HG02798 (cell line): ENCODE results near the gene FAM177B.

Experiments used
- ATAC-seq: cut with Tn5 transposase; IDR thresholded peaks from one replicate; pipeline ENCODE4 v1.9.1; 2021; ENCODE audit warnings: mild to moderate bottlenecking; ENCODE audit not compliant: unreplicated experiment, poor library complexity

Gene FAM177B

DNA sequence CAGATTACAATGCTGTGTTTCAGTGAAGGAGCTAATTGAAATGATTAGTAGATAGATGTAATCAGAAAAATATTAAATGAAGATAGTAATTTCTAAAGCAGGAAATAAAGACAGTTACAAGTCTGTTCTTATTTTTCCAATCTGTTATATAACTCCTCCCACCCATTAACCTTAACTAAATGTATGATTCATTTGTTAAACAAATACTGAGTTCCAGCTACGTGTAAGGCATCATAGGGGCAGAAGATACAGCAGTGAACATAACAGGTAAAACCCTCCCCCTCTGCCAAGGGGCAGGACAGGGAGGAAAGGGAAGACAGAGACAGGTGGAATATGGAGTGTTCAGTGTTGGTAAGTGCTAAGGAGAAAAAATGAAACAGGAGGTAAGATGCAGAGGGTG lies at the start of gene FAM177B:
FAM177B (plus strand) TSS at position 231 of the 400 bp plus-strand sequence. CDS start 9,344 bp downstream, outside the sequence.
- no peak for ATAC-seq

DNA sequence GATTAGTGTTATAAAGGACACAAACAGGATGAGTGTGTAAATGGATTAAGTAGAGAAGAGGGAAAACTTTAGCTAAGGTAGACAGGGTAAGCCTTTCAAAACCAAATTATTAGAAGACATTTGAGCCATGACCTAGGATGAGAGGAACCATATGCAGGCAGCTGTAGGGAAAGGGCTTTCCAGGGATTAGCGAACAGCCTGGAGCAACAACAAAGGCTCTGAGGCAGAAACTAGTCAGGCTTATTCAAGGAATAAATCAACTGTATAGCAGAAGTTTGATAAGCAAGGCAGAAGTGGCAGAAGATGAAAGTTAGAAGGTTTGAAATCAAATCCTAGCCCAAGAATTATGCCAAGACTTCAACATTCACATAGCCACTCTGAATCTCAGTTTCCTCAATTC lies 46.0 kb upstream of the FAM177B start:
- ATAC-seq = no peak

DNA sequence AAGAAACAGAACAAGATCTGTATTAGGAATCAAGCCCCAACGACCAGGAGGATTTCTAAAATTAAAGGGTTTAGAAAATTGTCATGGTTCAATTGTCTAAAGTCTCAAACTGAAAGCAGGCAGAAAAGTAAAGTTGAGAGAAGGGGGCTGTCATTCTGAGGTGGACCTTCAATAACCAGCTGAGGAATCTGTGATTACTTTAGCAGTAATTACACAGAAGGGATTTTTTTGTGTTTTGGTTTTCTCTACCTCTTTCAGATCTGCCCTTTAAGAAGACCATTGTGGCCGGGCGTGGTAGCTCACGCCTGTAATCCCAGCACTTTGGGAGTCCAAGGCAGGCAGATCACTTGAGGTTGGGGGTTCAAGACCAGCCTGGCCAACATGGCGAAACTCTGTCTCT lies 42.1 kb upstream of the FAM177B start:
- ATAC-seq = no peak

DNA sequence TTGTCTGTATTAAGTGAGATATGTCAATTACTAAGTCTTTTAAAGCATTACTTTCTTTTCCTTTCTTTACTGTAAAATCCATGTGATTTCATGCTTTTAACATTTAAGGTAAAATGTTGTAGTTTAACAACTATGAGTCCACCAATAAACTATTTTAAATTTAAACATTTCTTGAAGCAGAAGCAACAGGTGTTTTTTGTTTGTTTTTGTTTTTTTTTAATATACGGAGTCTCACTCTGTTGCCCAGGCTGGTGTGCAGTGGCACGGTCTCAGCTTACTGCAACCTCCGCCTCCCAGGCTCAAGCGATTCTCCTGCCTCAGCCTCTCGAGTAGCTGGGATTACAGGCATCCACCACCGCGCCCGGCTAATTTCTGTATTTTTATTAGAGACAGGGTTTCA lies 40.3 kb upstream of the FAM177B start:
- ATAC-seq = no peak

DNA sequence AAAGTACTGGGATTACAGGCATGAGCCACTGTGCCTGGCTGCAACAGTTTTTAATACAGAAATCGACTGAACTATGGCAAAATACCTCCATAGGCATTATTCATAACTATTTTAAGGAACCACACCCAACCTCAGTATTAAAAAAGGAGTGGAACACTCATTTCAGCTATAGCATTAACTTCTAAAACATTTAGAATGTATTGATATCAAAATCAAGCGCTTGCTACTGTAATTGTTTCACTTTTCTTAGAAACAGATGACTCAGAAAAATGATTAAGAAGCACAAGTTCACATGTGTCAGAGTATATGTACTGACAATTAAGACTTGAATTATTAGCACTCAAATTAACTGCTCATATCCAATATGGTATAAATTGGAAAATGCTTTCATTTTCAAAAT lies 39.8 kb upstream of the FAM177B start:
- no peak for ATAC-seq

DNA sequence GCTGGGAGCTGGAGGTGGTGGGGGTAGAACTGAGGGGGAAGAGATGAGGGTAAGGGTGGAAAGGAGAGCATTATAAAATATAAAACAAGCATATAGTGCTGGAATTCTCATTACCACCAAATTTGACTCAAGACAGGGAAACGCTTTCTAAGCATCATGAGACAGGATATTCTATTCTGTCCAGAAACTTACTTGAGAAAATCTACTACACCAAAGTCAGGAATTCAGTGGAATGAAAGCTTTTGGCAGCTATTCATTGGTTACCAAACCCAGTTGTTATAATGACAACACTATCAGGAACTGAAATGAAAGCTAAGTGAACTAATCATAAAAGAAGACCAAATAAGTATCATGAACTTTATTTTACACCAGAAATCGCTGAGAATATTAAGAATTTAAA lies 39.2 kb upstream of the FAM177B start:
- ATAC-seq = no peak

DNA sequence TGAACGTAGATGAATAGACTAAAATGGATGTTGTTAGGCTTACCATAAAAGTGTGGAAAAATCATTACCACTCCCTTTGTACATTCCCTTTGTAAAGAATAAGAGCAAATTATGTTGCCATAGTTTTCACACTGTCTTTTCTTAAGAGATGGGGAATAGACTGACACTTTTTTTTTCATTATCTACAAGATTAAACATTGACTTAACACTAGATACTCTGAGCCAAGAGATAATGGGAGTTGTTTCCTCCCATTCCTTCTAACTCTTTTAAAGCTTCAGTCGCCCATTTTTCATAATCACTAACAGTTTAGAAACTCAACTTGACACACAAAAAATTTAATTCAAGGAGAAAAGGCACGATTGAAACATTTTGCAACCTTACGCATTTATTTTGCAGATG lies 34.8 kb upstream of the FAM177B start:
- no peak for ATAC-seq

DNA sequence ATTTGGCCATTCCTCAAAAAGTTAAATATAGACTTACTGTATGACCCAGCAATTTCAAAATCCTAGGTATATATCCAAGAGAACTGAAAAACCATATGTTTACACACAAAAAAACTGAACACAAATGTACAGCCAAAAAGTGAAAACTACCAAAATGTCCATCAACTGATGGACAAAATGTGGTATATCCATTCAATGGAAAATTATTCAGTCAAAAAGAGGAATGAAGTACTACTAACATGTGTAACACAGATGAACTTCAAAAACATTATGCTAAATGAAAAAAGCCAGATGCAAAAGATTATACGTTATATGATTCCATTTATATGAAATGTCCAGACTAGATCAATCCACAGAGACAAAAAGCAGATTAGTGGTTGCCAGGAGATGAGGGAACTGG lies 32.7 kb upstream of the FAM177B start:
- no peak for ATAC-seq

DNA sequence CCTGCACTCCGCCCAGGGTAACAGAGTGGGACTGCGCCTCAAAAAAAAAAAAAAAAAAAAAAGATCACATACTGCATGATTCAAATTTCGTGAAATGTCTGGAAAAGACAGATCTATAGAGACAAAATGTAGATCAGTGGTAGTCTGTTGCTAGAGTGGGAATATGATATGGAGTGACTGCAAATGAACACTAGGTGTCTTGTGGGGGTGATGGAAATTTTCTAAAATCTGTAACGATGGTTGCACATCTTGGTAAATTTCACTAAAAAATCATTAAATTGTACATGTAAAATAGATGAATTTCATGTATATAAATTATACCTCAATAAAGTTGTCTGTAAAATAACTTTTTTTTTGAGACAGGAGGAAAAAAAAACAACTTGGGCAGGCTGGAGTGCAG lies 30.2 kb upstream of the FAM177B start:
- no peak for ATAC-seq

DNA sequence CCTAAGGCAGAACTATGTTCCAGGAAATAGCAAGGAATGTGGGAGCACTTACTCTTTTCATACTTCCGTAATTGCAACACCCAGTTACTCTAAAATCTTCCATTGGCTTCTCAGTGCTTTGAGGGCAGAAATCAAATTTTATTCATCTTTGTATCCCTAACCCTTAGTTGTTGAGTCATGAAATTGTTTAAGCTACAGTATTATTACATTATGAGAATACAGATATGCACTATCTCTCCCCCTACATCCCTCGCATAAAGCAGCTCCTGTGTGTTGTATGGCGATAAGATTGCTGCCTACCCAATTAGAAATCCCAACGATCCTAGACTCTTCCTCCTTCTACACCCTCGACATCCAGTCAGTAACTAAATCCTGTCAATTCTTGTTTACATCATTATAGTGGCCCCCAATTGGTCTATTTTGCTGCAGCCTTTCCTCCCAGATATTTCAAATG lies 27.3 kb upstream of the FAM177B start:
- no peak for ATAC-seq

DNA sequence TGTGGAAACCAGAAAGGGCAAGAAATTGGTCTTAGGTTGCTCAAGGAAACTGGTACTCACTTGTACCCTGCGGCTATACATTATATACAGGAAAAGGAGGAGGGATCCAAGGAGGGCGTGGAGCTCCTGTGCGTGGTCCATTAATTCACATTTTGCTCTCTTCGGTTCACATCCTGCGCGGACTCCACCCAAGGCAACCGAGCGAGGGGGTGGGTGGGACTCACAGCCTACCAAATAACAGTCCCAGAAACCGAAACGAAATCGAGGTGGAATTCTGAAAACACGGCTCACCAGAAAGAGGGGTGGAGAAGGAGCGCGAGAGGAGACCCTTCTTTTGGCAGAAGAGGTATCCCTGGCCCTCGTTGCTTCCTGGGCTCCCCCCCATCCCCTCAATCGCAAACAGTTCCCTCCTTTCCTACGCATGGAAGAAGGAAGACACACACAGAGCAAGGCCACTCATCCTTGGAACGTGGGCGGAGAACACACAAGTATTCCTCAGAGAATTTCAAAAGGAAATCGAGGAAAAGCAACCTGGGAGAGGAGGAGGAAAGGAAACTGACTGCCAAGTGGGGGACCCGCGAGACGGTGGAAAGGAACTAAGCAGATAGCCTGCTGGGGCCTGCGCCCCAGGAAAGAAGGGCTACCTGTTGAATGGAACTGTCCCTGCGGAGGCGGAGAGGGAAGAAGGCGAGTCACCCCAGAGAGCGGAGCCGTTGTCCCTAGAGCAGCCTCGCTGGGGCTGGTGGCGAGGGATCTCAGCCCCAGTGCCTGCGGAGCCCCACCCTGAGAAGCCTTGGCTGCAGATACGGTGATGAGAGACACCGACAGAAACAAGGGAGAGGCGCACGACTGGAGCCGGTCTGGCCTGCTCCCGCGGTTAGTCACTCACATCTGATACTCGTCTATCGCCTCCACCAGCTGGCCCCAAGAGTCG lies 25.4 kb upstream of the FAM177B start:
- peak; percentile 35 for ATAC-seq

DNA sequence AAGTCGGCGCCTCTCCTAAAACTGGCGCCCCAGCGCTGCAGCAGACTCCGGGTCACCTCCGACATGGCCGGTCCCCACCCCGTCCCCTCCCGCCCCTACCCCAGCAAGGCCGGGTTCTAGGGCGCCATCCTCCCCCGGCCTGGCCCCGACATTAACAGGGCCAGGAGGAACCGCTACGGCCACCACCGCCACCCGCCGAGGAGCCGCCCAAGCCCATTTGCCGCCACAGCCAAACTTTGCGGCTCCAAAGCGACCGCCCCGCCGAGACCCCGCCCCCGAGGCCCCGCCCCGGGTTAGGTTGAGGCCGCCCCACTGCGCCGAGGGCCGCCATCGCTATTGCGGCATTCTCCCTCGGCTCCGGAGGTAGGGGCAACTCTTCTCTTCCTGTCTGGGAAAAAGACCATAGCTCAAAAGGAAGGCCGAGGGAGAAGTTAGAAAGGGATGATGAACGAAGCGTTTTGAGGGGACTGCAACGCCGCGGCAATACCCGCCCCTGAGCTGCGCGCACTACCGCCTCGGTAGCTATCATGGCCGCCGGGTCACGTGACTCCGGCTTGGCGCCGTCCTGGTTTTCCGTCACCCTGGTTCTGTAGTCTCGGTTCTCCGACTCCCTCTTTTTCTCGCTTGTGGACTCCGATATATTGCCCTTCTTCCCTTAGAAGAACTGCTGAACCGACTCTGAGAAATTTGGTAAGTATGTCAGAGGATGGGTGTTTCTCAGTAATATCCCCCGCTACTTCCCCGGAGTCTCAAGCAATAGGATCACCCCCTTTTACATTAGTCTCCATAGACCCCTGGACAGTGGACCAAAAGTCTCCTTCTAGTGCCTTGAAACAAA lies 24.5 kb upstream of the FAM177B start, which contains the start of the genes AIDA and BROX:
AIDA (minus strand) TSS at position 239 of the 838 bp plus-strand sequence; CDS start at position 65, 174 bp downstream.
BROX (plus strand) TSS at position 312 of the 838 bp plus-strand sequence. CDS start 3,136 bp downstream, outside the sequence.
- peak; percentile 85 for ATAC-seq

DNA sequence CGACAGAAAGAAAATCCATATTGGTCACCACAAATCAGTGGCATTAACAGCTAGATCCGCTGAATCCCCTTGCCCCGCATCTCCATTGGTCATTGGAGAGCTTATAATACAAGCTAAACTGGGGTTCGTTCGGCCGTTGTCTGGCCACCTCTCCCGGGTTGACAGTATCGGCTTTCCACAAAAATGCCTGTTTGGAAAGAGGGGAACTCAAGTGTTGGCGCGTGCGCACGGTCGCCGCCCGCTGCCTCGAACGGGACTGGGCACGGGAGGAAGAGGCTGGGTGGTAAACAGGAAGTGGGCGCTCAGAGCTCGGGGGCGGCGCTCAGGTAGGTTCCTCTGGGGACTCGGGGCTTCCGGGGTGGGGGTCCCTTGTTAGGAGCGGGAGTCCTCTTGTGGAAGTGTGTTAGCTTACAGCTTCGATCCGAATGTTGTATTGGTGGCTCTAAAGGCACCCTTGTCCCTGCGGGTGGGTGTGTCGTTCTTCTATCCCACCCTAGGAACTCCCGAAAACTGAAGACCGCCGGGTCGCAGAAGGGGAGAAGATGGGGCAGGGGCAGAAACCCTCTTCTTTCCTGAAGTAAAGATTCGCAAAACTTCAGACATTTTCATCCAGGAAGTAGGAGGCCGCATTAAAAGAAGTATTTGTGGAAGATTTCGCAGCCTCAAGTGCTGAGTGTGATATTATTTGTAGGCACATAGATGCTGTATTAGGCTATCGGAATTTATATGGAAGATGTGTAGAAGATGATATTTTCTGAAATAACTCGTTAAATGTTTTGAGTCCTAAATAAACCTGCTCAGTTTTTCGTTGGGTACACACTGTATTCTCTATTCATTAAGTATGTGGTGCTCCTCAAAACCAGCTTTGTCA lies 23.7 kb upstream of the FAM177B start:
- peak; percentile 78 for ATAC-seq

DNA sequence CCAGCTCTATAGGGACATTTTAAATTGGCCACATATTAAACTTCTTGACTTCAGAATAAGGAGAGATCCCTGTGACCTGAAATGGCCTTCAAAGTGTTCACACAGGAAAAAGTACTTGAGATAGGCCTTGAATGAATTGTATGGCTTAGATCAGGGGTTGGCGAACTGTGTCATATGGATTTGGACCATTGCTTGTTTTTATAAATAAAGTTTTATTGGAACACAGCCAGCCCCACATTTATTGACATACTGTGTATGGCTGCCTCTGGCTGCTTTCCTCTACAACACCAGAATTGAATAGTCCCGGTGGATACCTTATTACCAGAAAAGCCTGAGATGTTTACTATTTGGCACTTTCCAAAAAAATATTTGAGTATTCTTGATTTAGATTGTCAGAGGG lies 20.6 kb upstream of the FAM177B start:
- no peak for ATAC-seq

DNA sequence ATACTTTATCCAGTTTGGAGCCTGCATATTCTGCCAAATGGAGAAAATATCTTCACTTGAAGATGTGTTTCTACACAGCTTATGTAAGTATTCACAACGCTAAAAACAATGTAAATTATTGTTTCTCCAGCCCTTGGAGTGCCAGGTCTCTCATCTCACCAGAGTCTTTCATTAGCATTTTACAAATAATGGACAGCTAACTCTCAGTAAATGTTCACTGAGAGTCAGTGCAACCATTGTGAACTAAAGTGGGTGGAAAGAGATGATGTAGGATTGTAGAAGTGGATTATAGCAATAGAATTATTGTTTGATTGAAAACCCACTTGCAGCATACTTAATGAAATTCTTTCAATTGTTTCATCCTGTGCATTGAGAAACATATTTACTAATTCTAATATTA lies 8.3 kb upstream of the FAM177B start:
- no peak for ATAC-seq

DNA sequence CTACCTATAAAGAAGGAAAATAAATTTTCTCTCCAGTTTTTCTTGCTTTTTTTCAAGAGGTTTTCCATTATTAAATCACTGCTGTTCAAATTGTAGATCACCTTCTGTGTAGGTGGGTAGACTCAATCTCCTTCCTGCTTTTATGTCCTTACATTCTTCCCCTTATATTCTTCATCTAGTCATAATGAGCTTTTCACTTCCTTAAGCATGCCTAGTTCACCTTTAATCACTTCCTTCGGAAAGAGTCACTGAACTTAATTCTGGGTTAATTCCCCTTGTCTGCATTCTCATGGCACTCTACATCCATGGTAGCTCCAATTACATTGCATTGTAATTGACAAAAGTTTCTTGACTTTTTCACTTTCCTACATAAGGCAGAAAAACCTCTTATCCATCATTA lies 6.1 kb upstream of the FAM177B start:
- no peak for ATAC-seq

DNA sequence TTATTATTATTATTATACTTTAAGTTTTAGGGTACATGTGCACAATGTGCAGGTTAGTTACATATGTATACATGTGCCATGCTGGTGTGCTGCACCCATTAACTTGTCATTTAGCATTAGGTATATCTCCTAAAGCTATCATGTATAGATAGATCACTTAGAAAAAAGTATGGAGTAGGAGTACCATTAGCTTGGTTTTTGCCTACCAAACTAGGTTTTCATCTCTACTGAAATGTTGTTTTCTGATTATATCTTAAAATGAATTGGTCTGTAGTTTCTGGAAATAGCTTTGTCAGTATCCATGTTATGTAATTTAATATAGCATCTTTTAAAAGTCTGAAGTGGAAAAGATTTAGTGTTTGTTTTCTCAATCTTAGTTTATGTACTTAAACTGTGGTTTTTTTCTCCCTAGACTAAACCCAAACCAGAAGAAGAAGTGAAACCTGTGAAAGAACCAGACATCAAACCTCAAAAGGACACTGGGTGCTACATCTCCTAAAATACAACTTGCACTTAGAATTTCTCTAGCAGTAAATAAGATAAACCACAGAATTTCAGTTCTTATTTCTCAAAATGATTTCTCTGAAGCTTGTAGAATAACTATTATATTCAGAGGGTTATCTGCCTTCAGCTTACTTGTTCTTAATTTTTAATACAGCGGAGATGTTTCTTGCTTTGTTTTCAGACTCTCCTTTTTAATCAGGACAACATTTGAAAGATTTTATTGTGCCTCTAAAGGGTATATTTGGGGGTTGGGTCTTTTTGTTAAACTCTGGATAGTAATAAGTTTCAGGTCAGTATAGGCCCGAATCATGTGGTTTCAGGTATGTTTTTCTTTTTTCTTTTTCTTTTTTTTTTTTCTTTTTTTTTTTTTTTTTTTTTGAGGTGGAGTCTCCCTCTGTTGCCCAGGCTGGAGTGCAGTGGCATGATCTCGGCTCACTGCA lies 4.5 kb upstream of the FAM177B start:
- ATAC-seq = peak; percentile 99

DNA sequence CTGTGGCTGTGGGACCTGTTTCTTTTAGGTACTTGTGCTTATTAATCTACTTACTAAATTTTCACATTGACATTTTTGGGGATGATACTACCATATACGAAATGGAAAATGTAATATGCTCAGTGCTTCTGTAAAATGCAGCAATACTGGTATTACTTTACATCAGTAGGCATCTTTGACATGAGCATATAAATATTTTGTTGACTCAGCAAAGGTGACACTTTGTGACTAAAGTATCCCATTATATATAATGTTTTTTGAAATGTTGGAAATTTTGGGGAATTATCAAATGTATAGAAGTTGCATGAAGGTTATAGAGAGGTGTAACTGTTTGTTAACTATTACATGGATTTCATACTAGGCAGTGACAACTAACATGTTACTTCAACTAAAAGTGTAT lies 2.3 kb upstream of the FAM177B start:
- ATAC-seq = no peak

DNA sequence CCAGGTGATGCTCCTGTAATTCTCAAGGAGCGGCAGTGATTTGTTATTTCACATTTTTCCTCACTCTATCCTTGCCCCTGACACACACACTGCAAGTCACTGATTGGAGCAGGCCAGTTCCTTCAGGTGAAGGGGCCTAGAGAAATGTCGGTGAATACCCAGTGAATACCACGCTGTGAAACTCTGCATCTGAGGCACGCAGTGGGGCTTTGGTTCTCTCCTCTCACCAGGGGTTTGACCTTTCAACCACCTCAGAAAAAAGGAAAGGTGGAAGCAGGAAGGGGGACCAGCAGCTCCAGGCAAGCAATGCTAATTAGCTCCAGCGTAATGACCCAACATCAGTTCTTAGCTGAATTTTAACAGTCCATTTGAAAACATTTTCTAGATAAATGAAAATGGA lies 532 bp upstream of the FAM177B start:
- no peak for ATAC-seq
